Kidney epithelial cell (primary cell): Measurements from ENCODE around the gene STRBP. TPM values are rescaled to one million over a fixed set of nuclear protein-coding genes. Genes with fewer than 3 reads are reported as not detected.

ENCODE experiments used
- DNase-seq: peaks from one replicate; pipeline ENCODE4 v3.0.0-alpha.2; 2010; ENCODE audit warnings: low read depth
- H3K27me3 ChIP-seq: 2 replicates; pipeline ENCODE4 v1.6.0; 2011; ENCODE audit warnings: low read length; ENCODE audit not compliant: control insufficient read depth, insufficient read depth
- H3K36me3 ChIP-seq: 2 replicates; pipeline ENCODE4 v1.5.1; 2011; ENCODE audit warnings: low read length; ENCODE audit not compliant: control insufficient read depth, insufficient read depth
- H3K4me3 ChIP-seq: 2 replicates; pipeline ENCODE4 v1.5.1; 2011; ENCODE audit warnings: low read depth, mild to moderate bottlenecking, control low read depth, low read length
- total RNA-seq: library from RNA; depleted of rRNA; stranded (reverse); fragments of >200 nt; gene quantifications from 2 replicates; pipeline ENCODE4 v1.2.3, GENCODE V29; 2015
- TF ChIP-seq, protein P1 (sequence below): IDR thresholded peaks from 2 replicates; pipeline ENCODE4 v1.5.1; 2011; ENCODE audit warnings: mild to moderate bottlenecking, moderate library complexity, low read length, control low read depth, inconsistent platforms; ENCODE audit not compliant: insufficient read depth, poor library complexity, severe bottlenecking

The STRBP gene
- total RNA-seq, 1 donor from 2014 or later: 27.5 TPM

DNA sequence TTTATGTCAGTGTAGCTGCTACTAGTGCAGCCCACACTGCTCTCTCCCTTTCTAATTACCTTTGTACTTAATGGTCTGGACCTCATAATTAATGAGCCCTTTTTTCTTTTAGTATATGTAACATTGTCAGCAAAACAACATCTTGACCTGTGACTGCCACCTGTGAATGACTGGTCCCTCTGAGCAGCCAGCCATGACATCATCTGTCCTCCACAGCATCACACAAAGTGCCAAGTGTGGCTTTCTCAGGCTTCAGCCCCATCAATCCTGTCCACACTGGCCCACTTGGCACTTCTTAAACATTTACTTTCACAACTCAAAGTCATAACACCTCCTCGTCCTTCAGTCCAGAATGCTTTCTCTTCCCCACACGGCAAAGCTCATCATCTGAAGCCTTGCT is 130.2 kb downstream of the STRBP start:
- TF ChIP-seq, protein P1, sequence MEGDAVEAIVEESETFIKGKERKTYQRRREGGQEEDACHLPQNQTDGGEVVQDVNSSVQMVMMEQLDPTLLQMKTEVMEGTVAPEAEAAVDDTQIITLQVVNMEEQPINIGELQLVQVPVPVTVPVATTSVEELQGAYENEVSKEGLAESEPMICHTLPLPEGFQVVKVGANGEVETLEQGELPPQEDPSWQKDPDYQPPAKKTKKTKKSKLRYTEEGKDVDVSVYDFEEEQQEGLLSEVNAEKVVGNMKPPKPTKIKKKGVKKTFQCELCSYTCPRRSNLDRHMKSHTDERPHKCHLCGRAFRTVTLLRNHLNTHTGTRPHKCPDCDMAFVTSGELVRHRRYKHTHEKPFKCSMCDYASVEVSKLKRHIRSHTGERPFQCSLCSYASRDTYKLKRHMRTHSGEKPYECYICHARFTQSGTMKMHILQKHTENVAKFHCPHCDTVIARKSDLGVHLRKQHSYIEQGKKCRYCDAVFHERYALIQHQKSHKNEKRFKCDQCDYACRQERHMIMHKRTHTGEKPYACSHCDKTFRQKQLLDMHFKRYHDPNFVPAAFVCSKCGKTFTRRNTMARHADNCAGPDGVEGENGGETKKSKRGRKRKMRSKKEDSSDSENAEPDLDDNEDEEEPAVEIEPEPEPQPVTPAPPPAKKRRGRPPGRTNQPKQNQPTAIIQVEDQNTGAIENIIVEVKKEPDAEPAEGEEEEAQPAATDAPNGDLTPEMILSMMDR: no peak
- H3K4me3 ChIP-seq: no peak overlapping the region
- H3K27me3 ChIP-seq: no peaks in the 10 kb centered on the region
- H3K36me3 ChIP-seq: no peaks in the 10 kb centered on the region
- no peak for DNase-seq

DNA sequence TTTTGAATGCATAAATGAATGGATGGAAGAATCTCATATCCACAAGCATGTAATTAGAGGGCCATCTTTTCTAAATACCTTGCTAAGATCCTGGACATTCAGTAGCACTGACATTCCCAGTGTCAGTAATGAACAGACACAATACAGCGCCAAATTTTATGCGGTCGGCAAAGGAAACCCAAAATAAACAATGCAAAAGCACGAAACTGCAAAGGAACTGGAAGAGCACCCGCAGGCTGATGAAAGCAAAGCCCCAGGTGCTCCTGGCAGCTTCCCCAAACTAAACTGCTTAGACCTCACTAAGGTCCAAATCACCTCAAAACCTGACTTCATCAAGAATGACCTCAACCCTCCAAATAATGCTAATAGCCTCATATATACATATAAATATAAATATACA is 133.0 kb downstream of the STRBP start:
- Histone ChIP-seq H3K36me3 (no peaks in the 10 kb centered on the region), H3K4me3 (no peak overlapping the region), H3K27me3 (no peaks in the 10 kb centered on the region)
- TF ChIP-seq, protein P1: no peak
- DNase-seq: no peak

DNA sequence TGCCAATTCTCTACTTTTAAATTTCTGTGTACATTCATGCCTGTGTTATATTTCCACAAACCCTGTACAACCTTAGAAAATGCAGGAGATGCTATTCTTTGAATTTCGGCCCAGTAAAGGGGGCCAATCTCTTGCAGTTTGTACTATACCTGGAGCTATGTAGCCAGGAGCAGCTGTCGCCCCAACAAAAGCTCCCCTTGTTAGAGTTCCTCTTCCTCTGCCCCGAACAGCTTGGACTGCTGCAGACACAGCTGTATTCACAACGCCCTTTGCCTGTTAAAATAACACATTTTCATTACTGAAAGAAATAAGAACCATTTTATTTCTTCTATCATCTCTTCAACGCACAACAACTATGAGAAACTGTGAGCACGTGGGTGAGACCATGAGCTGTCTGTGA is 135.7 kb downstream of the STRBP start:
- TF ChIP-seq, protein P1: no peak
- Histone ChIP-seq H3K36me3 (no peaks in the 10 kb centered on the region), H3K27me3 (no peaks in the 10 kb centered on the region), H3K4me3 (no peak overlapping the region)
- no peak for DNase-seq

DNA sequence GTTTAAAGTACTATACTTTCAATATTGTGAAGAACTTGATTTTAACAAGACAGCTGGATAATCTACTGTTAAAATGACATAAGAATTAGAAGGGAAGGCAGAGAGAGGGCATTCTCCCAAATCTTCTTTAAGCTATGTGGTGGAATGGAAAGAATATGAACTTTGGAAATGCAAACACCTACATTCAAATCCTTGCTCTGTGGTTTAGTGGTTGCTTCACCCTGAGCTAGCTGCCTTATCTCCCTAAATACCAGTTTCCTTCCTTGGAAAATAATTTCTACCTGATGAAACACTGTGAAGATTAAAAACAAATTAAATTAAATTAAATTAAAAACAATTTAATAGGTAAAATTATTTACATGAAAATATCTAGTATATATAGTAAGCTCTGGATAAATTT is 136.4 kb downstream of the STRBP start:
- DNase-seq: no peak
- Histone ChIP-seq H3K36me3 (no peaks in the 10 kb centered on the region), H3K27me3 (no peaks in the 10 kb centered on the region), H3K4me3 (no peak overlapping the region)
- TF ChIP-seq, protein P1: no peak

DNA sequence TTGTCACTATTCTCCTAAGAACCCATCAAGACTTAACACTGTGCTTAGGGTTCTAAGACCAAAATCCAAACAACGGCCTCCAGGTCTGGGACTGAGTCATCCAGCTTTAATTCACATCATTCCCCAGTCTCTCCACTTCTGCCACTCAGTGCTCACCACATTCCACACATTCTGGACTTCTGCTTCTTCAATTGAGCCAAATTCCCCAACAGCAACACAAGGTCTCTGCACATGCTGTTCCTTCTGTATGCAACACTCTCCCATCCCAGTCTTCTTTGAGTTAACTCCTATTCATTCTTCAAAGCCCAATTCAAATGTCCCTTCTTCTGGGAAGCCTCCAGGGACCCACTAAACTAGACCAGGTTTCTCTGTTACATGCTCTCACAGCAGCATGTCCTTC is 137.1 kb downstream of the STRBP start:
- Histone ChIP-seq H3K4me3 (no peak overlapping the region), H3K36me3 (no peaks in the 10 kb centered on the region), H3K27me3 (no peaks in the 10 kb centered on the region)
- TF ChIP-seq, protein P1: no peak
- DNase-seq: peak; percentile 39

DNA sequence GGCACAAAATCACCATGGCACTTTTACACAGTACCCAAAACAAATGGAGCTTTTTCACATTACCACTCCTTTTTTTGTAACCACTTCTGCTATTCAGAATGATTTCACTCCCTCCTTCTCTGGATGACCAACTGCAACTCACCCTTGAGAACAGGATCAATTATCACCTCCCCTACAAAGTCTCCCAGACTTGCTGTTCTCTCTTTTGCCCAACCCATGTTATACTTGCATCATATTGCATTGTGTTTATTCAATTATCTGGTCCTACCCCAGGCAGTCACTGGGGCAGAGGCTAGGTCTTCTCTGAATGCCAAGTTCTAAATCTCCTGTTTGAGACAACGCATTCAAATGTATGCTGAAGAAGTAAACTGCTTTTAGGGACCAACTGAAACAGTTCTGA is 139.0 kb downstream of the STRBP start:
- H3K36me3 ChIP-seq: no peaks in the 10 kb centered on the region
- TF ChIP-seq, protein P1: no peak

More for the DNA sequence above, 139.0 kb downstream of the STRBP start:
- H3K27me3 ChIP-seq: no peaks in the 10 kb centered on the region
- no peak overlapping the region for H3K4me3 ChIP-seq
- no peak for DNase-seq
